DND-41 (cell line): Measurements from ENCODE around the gene DNAJC15.

Source experiments
- ATAC-seq: fragments of 200-7000 bp; cut with Tn5 transposase; 3 replicates; pipeline ENCODE4 v1.9.1; 2021; ENCODE audit warnings: low read depth; ENCODE audit not compliant: insufficient read depth
- DNase-seq: peaks from one replicate; pipeline ENCODE4 v3.0.0-alpha.2; 2020
- H2AFZ ChIP-seq: 2 replicates; pipeline ENCODE4 v1.6.0; 2012; ENCODE audit warnings: low read depth, low read length
- H3K27ac ChIP-seq: 2 replicates; pipeline ENCODE4 v1.5.1; 2012; ENCODE audit warnings: low read length, inconsistent platforms
- H3K27me3 ChIP-seq: fragments of 200-600 bp; sonication (generic); 2 replicates; pipeline ENCODE4 v1.6.0; 2012; ENCODE audit warnings: low read length, mild to moderate bottlenecking, inconsistent platforms; ENCODE audit not compliant: insufficient read depth, poor library complexity
- H3K36me3 ChIP-seq: 2 replicates; pipeline ENCODE4 v1.5.1; 2012; ENCODE audit warnings: low read length, inconsistent platforms; ENCODE audit not compliant: insufficient read depth
- H3K4me1 ChIP-seq: 2 replicates; pipeline ENCODE4 v1.5.1; 2012; ENCODE audit warnings: mild to moderate bottlenecking, low read length; ENCODE audit not compliant: insufficient read depth
- H3K4me2 ChIP-seq: 2 replicates; pipeline ENCODE4 v1.6.0; 2012; ENCODE audit warnings: mild to moderate bottlenecking, moderate library complexity, low read length, inconsistent platforms; ENCODE audit not compliant: insufficient read depth
- H3K4me3 ChIP-seq, 2 experiments: fragments of 200-600 bp in 1 of 2; shearing (Covaris generic) in 1 of 2; 2 replicates each; pipeline ENCODE4 v1.5.1; 2012 to 2016; ENCODE audit warnings: inconsistent platforms in 2 of 2, low read length in 2 of 2, mild to moderate bottlenecking in 2 of 2, low read depth in 1 of 2, moderate library complexity in 1 of 2
- H3K79me2 ChIP-seq: 2 replicates; pipeline ENCODE4 v1.6.0; 2012; ENCODE audit warnings: low read length, inconsistent platforms; ENCODE audit not compliant: insufficient read depth
- H3K9ac ChIP-seq: 2 replicates; pipeline ENCODE4 v1.6.0; 2012; ENCODE audit warnings: low read depth, mild to moderate bottlenecking, inconsistent platforms, low read length, moderate library complexity
- H3K9me3 ChIP-seq: 2 replicates; pipeline ENCODE4 v1.5.1; 2012; ENCODE audit warnings: low read length, moderate library complexity, mild to moderate bottlenecking, inconsistent platforms; ENCODE audit not compliant: insufficient read depth, severe bottlenecking
- H4K20me1 ChIP-seq: 2 replicates; pipeline ENCODE4 v1.6.0; 2012; ENCODE audit warnings: low read length; ENCODE audit not compliant: insufficient read depth
- EZH2 ChIP-seq: IDR thresholded peaks from 3 replicates; pipeline ENCODE4 v1.6.1; 2012; ENCODE audit warnings: borderline replicate concordance, low read depth, mild to moderate bottlenecking, moderate library complexity, low read length, inconsistent platforms; ENCODE audit not compliant: severe bottlenecking
- TF ChIP-seq, protein P1 (sequence below): IDR thresholded peaks from 2 replicates; pipeline ENCODE4 v1.5.1; 2012; ENCODE audit warnings: borderline replicate concordance, low read length, moderate library complexity, mild to moderate bottlenecking; ENCODE audit not compliant: poor library complexity, severe bottlenecking; ENCODE audit errors: extremely low read depth

The DNAJC15 gene

DNA sequence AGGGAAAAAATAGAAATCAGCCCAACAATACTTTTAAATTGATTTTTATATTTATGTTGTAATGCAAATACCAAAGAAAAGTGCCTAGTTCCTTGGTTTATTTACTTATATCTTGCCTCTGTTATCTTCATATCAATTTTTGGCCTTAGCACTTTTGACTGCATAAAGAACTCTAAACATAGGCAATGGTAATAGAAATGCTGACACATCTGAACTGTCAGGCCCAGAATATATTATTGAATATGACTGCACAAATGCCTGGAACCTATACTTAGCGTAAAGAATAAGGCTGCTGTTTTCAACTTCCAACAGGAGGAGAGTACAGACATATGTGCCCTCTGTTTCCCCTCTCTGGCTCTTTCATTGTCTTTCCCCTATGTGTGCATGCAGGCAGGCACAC, 91.1 kb downstream of the DNAJC15 start:
- Histone ChIP-seq H3K9me3 (no peaks in the 10 kb centered on the region), H3K79me2 (no peaks in the 10 kb centered on the region), H3K9ac (no peak overlapping the region), H2AFZ (no peak overlapping the region), H3K4me1 (no peaks in the 10 kb centered on the region), H3K4me3 (no peak overlapping the region), H3K27me3 (no peaks in the 10 kb centered on the region), H3K36me3 (no peaks in the 10 kb centered on the region), H3K4me2 (no peak overlapping the region), H4K20me1 (no peaks in the 10 kb centered on the region), H3K27ac (no peak overlapping the region)
- no peak for ATAC-seq
- TF ChIP-seq, protein P1, sequence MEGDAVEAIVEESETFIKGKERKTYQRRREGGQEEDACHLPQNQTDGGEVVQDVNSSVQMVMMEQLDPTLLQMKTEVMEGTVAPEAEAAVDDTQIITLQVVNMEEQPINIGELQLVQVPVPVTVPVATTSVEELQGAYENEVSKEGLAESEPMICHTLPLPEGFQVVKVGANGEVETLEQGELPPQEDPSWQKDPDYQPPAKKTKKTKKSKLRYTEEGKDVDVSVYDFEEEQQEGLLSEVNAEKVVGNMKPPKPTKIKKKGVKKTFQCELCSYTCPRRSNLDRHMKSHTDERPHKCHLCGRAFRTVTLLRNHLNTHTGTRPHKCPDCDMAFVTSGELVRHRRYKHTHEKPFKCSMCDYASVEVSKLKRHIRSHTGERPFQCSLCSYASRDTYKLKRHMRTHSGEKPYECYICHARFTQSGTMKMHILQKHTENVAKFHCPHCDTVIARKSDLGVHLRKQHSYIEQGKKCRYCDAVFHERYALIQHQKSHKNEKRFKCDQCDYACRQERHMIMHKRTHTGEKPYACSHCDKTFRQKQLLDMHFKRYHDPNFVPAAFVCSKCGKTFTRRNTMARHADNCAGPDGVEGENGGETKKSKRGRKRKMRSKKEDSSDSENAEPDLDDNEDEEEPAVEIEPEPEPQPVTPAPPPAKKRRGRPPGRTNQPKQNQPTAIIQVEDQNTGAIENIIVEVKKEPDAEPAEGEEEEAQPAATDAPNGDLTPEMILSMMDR, result no peak
- TF ChIP-seq EZH2, result no peak
- DNase-seq, result no peak

DNA sequence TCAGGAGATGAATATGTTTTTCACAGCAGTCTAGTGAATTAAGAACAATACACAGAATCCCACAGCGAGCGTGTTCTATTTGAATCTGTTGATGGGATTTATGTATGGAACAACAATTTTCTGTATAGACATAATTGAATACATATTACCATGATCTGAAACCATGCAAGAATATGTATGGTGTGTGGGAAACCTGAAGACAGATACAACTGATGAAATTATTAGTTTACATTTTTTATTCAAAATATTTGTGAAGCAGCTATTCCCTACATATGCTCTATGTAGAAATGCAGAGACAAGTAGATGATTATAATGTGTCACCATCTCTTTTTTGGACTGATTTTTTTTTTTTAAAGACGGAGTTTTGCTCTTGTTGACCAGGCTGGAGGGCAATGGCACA, 91.8 kb downstream of the DNAJC15 start:
- no peak for ATAC-seq
- no peak for DNase-seq
- Histone ChIP-seq H4K20me1 (no peaks in the 10 kb centered on the region), H3K4me2 (no peak overlapping the region), H3K9ac (no peak overlapping the region), H3K9me3 (no peaks in the 10 kb centered on the region), H3K27ac (no peak overlapping the region), H3K4me3 (no peak overlapping the region), H3K27me3 (no peaks in the 10 kb centered on the region), H3K79me2 (no peaks in the 10 kb centered on the region), H2AFZ (no peak overlapping the region), H3K36me3 (no peaks in the 10 kb centered on the region), H3K4me1 (no peaks in the 10 kb centered on the region)
- TF ChIP-seq, protein P1, result no peak
- TF ChIP-seq EZH2, result no peak

DNA sequence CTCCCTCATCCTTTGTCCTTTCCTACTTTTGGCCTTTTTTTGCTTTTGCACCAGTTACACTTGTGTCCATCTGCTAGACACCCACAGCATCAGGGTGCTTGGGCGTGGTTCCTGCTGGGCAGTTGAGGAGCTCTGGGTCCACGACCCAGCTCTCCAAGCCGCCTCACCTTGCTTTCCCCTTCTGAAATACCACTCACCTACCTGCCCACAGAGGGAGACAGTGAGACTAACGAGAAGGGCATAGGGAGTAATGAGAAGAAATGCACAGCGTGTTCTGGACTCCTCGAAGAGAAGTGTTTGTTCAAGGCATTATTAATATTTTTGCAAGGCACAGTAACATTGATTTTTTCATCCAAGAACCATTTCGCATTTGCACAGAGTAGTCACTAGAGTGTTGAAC, 92.9 kb downstream of the DNAJC15 start:
- H3K27me3 ChIP-seq, result no peaks in the 10 kb centered on the region
- DNase-seq, result no peak
- H3K9me3 ChIP-seq, result no peaks in the 10 kb centered on the region
- no peak overlapping the region for H3K27ac ChIP-seq
- no peak overlapping the region for H3K4me3 ChIP-seq
- no peak for TF ChIP-seq EZH2
- TF ChIP-seq, protein P1, result peak; percentile 31
- no peaks in the 10 kb centered on the region for H3K4me1 ChIP-seq
- no peak for ATAC-seq
- H3K4me2 ChIP-seq, result no peak overlapping the region
- H2AFZ ChIP-seq, result no peak overlapping the region
- H3K9ac ChIP-seq, result no peak overlapping the region
- H4K20me1 ChIP-seq, result no peaks in the 10 kb centered on the region
- H3K79me2 ChIP-seq, result no peaks in the 10 kb centered on the region
- H3K36me3 ChIP-seq, result no peaks in the 10 kb centered on the region

DNA sequence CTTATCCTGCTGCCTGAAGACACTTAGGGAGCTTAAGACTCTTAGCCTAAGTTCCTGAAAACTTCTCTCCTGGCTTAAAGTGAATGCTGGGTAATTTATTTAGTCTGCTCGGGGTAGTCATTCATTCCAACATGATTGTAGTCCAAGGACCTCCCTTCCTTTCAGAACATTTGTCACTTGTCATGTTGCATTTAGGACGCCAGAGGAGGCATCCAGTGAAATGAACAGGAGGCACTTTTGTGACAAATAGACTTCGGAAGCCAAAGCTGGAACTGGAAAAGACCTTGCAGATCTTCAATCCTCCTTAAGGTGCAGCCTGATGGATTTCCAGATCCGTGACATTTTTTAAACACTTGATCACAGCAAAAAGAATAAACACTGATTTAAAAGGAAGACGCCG, 95.1 kb downstream of the DNAJC15 start:
- no peaks in the 10 kb centered on the region for H3K36me3 ChIP-seq
- H4K20me1 ChIP-seq, result no peaks in the 10 kb centered on the region
- DNase-seq (no peak), ATAC-seq (no peak)
- H2AFZ ChIP-seq, result no peak overlapping the region
- no peak overlapping the region for H3K9ac ChIP-seq
- no peak overlapping the region for H3K4me3 ChIP-seq
- no peak for TF ChIP-seq EZH2
- TF ChIP-seq, protein P1, result no peak
- H3K9me3 ChIP-seq, result no peaks in the 10 kb centered on the region
- H3K27ac ChIP-seq, result no peak overlapping the region
- H3K4me1 ChIP-seq, result no peaks in the 10 kb centered on the region
- H3K4me2 ChIP-seq, result no peak overlapping the region
- H3K79me2 ChIP-seq, result no peaks in the 10 kb centered on the region
- H3K27me3 ChIP-seq, result no peaks in the 10 kb centered on the region
